Dedifferentiated amniotic fluid mesenchymal stem cell (primary cell): ENCODE results near the gene ELAVL1.
A peak's percentile ranks its signal among the peaks of the same experiment; 100 is the strongest.
"Not testable (repeated sequence)": the region's sequence is repeated elsewhere in the genome, so short reads cannot be mapped to it uniquely, and the experiment has no call there.

Experiments
- DNase-seq: peaks from one replicate; pipeline ENCODE4 v3.0.0-alpha.2; 2016; ENCODE audit errors: extremely low spot score

The ELAVL1 gene

DNA sequence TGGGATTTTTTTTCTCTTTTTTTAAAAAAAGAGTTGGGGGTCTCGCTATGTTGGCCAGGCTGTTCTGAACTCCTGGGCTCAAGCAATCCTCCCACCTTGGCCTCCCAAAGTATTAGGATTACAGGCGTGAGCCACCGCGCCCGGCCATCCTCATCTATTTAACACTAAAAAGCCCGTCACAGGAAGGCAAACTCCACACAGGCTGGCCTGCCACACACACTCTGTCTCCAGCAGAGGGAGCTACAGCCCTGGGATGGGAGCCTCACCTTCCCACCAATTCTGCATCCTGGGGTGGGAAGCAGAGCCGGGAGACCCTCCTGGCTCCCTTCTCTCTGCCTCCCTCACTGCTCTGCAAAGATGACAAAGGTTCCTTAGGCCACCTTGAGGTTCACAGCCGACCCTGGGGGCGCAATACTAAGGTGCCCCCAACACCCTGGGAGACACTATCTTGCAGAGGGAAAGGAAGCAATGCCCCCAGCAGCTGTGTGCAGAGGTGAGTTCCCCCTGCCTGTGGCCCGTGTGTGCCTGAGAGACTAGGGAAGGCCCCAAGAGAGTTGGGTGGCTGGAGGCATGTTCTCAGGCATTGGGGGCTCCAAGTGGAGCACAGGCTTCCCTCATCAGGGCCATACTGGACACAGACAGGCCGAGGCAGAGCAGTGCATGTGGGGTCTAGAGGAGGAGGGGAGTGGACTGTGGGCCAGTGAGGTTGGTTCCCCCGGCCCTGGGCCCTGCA lies 34.6 kb downstream of the ELAVL1 start:
- no peak for DNase-seq

DNA sequence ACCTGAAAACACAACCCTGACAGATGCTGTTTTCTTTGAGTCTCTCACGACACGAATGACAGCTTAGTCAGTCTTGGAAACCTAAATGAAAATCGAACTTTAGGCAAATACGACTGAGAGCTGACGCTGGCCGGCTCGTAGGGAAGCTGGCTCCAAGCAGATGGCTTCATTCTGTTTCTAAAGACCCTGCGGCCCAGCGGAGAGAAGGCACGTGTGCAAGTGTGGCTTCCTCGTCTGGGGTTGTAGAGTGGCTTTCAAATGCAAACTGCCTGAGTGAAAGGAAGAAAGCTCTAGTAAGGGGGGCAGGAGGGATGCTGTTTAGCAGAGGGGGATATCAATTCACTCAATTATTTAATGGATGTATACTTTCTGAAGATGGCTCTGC lies 35.9 kb downstream of the ELAVL1 start:
- DNase-seq = no peak

DNA sequence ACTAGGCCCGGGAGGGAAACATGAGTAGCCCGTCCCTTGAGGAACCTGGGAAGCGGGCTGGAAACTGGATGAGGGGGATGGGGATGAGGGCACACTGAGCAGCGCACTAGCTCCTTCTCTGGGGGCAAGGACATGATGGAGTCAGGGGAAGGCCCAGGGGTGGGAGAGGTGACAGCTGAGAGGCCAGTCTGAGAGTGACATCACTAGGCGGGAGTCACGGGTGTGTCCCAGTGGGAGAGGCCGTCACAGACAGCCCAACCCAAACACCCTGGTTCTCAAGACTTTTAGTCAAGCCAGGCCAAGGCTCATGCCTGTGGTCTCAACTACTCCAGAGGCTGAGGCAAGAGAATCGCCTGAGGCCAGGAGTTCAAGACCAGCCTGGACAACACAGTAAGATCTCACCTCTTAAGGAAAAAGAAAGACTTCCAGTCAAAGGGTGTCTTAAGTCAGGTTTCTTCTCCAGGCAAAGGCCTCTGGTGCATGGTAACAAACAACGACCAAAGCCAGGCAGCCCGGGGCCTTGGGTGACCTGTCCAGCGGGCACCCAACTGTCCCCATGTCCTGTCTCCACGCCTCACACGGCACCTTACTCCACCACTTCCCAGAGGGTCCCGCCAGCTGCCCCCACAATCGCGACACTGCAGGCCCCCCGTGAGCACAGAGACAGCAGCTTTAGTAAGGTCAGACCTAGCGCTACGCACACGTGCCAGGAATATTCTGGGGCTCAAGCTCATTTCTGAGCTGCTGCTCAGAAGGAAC lies 36.5 kb downstream of the ELAVL1 start:
- no peak for DNase-seq

DNA sequence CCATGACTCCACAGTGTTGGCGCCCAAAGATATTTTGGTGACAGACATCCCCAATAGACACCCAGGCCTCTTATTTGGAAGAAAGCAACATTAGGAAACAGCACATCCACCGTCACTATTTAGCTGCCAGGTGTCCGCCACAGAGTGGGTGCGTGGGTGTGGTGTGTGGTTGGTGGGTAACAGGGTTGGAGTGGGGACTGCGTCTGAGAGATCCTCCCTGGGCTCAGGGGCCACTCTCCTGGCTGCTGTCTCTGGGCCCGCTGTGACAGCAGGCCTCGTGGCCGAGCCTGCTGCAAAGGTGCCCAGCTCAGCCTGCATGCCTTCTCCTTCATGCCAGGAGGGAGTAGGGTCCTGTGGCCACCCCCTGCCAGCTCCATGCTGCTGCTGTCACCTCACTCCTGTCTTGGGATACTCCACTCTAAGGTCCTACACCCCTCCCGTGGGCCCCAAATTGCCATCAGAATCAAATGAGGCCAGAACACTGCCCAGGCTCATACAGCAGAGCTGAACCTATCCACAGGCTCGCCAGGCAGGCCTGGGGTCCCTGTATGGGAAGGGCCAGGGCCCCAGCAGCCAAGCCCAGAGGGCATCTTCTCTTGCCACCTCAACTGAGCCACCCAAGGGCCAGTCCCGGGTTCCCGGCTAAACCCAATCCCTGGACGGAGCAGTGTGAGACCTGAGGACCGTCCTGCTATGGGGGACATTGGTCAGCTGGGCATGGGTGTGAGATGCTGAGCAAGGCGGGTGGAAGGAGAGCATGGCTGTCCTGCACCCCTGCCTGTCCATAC lies 37.2 kb downstream of the ELAVL1 start:
- no peak for DNase-seq

DNA sequence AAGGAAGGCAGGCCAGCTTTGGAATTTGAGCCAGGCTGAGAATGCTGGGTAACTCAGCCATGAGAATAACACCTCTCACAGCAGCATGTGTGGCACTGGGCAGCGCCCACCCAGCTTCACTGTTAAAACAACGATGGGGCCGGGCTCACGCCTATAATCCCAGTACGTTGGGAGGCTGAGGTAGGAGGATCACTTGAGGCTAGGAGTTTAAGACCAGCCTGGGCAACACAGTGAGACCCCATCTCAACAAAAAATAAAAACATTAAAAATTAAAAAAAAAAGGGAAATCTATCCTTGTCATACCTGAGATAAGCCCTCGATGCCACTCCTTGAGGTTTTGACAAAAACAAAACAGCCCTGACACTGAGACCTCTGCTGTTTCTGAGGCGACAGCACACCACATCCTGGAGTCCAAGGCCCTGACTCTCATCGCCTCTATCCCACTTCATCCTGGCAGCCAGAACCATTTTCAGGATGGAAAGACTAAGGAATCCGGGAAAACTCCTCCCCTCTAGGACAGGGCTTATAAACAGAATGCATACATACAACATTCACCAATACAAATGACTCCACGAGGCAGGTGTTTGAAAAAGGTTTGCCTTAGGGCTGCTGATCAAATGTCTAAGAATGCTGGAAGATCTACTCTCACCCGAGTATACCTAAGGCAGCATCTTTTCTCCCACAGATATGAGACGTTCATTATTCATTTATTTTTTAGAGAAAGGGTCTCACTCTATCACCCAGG lies 39.3 kb downstream of the ELAVL1 start:
- DNase-seq = no peak

DNA sequence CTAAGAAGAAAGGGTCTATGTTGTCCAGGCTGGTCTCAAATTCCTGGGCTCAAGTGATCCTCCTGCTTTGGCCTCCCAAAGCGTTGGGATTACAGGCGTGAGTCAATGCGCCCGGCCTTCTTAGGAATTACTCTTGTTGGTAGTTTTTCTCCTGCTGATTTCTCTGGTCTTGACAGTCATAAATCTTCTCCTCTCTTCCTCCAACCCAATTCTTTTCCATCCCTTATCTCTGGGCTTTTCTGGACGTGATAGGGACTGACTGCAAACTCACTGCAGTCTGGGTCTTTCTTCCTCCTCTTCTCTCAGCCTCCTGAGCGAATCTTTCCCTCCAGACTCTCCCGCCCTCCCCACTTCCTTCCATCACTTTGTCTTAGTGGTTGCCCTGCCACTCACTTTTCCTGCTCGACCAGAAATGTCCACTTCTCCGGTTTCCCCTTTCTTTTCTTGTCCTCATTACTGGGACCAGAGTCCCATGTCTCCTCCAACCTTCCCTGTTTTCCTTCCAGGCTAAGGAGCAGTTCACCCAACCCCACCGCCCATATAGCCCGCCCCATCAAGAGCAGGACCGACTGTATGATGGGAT lies 40.1 kb downstream of the ELAVL1 start:
- no peak for DNase-seq

DNA sequence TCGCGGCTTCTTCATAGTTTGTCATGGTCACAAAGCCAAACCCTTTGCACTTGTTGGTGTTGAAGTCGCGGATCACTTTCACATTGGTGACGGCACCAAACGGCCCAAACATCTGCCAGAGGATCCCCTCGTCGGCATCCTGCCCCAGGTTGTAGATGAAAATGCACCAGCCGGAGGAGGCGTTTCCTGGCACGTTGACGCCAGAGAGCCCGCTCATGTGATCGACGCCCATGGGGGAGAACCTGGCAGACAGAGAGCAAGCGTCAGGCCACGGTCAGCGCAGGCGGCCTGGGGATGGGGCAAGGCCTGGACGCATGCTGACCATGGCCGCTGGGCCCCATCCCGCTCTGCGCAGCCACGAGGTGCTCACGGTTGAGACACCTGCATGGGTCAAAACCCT lies 41.9 kb downstream of the ELAVL1 start:
- no peak for DNase-seq

DNA sequence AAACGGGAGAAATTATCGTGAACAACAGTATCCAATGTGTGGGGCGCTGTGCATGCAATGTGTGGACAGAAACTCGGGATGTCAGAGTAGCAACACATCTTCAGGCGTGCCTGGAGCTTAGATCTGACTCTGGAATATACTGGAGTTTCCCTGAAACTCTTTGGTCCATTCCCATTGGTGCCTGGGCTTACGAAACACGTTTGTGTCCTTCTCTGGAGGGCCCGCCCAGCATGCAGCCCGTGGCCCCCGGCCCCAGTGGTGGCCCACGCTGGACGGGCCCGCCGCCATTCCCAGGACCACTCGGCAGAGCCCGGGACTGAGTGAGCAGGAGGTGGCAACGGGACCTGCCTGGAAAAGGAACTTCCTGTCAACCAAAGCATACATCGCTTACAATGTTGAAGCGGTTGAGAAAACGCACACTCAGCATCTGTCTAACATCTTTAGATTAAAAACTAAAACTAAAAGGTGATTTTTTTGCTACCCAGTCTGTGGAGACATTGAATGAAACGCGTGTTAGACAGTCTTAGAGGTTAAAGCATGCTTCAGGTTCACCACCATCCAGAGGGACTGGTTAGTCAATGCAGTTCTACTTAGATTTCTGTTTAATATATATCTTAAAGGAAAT lies 42.7 kb downstream of the ELAVL1 start:
- DNase-seq = no peak

DNA sequence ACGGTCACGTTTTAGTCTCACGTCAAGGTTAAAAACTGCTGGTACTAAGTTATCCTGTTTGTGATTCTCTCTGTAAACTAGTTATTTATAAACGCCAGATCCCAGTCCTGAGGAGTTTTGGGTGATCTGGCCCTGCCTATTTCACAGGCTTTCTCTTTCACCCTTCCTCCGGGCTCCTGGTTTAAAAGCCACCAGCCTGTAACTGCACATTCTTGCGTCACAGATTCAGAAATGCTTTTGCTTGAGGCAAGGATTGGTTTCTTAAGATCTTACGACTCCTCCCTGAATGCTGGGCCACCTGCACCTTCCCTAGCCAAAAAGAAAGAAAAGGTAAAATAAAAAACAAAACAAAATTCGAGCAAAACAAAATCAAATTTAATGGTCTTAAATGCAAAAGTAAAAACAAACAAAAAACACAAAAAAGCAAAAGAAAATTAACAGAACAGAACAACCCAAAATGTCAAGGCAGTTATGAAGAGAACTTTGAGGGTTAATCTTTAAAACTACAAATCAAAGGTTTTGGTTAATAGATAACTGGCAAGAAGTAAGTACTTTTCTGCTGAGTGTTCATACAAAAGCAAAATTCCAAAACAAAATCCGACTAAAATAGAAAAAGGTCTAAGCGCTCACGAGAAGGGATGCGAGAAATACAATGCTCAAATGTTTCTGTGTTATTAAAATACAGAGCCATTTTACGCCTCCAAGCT lies 43.4 kb downstream of the ELAVL1 start:
- no peak for DNase-seq

DNA sequence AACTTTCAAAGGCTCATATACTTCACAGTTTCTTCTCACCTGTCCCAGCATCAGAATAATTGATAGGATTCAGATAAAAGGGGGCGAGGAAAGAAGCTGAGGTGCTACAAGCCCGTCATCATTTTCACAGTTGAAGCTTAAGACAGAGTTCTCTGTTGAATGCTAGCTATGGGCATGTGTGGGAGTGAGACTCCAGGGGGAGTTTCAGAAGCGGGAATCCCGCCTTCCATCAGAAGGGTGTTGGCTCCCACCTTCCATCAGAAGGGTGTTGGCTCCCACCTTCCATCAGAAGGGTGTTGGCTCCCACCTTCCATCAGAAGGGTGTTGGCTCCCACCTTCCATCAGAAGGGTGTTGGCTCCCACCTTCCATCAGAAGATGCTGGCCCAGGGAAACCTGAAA lies 44.4 kb downstream of the ELAVL1 start:
- DNase-seq = not testable (repeated sequence)

DNA sequence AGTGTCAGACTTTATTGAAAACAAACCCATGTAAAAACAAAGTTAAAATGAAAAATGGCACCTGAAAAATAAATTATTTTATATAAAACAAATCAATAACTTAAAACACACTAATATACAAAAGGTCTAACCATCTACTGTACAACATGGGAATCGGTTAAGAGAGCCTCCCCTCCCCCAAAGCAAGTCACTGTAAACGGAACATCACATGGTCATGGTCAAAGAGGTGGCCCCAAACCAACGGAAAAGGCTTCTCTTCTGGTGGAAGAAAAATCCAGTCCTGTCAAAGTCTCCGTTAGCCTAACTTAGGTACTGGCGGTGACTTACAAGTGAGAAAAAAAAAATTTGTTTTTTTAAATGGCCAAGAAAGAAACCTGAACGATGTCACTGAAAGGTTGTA lies 46.2 kb downstream of the ELAVL1 start:
- no peak for DNase-seq

DNA sequence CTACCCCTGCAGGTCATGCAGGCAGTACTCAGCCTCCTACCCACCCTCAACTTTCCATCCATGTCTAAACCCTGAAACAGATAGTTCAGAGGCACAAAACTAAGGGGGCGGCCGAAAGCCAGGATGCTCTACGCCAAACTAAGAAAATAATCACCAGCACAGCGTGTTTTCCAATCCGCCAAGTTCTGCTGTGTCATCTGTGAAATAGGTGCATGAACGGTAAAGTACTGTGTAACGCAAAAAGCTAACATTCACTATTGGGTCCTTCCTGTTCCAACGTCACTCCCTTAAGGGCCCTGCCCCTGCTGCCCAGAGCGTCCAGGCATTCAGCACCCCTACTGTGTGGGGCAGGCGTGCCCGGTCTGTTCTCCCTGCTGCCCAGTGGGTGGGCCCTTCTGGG lies 49.7 kb downstream of the ELAVL1 start:
- no peak for DNase-seq

DNA sequence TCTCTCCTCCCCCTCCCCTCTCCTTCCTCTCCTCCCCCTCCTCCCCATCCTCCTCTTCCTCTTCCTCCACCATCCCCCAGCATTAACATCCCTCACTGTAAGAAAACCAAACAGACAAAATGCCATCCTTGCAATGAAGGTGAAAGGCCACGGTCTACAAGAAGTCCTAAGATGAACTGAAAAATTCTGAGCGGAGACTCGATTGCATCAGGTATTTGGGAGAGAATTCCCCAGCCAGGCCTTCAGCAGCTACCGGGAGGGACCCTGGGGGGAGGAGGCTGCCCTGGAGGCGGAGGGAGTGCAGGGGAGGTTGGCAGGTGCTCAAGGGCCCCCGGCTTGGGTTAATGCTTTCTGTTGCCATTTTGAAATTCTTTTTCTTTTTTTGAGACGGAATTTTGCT lies 51.9 kb downstream of the ELAVL1 start:
- DNase-seq = no peak

DNA sequence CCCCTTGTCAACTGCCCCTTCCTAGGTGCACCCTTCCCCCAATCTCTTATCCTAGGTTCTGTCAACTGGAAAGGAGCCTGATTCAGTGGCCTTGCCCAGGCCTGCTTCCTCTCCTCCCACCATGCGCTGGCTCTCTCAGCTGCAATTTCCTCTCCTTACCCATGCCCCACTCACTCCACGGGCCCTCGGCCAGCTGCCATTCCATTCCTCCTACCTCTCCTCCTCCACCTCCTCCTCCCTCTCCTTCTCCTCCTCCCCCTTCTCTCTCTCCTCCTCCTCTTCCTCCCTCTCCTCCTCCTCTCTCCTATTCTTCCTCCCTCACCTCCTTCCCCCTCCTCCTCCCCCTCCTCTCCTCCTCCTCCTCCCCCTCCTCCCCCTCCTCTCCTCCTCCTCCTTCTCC lies 52.4 kb downstream of the ELAVL1 start:
- DNase-seq = no peak

DNA sequence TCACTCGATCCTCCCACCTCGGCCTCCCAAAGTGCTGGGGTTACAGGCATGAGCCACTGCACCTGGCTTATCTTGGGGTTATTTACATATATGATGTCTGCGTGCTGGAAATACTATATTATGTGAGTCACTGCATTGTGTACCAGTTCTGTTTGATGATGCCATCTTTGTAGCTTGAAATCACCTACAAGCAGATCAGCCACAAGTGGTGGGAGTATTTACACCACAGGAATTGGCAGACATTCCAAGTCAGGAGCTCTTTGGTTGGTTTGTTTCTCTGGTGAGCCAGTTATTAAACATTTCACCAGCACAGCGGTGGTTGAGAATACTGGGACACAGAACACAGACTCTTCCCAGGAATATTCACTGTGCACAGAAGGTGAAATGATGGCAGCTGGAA lies 57.5 kb downstream of the ELAVL1 start:
- no peak for DNase-seq

DNA sequence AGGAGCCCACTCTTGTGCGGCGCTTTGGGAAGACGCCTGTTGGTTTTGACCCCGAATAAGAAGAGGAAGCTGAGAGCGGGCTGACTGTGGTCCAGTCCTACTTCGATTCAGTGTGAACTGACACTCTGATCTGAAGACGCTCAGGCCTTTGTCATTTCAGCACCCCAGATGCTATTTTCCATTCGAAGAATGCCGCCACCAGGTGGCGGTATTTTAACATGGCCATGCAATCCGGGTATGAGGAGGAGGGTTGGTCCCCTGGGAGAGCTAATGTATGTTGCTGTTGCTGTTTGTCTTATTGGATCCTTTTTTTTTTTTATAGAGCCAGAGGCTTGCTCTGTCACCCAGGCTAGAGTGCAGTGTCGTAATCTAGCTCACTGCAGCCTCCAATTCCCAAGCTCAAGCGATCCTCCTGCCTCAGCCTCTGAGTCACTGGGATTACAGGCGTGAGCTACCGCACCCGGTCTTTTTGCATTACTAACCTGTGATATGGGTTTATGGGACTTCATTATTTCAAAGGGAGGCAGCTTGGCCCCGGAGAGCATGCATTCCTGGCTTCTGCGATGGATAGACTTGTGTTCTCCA lies 61.2 kb downstream of the ELAVL1 start:
- peak; percentile 95 for DNase-seq

DNA sequence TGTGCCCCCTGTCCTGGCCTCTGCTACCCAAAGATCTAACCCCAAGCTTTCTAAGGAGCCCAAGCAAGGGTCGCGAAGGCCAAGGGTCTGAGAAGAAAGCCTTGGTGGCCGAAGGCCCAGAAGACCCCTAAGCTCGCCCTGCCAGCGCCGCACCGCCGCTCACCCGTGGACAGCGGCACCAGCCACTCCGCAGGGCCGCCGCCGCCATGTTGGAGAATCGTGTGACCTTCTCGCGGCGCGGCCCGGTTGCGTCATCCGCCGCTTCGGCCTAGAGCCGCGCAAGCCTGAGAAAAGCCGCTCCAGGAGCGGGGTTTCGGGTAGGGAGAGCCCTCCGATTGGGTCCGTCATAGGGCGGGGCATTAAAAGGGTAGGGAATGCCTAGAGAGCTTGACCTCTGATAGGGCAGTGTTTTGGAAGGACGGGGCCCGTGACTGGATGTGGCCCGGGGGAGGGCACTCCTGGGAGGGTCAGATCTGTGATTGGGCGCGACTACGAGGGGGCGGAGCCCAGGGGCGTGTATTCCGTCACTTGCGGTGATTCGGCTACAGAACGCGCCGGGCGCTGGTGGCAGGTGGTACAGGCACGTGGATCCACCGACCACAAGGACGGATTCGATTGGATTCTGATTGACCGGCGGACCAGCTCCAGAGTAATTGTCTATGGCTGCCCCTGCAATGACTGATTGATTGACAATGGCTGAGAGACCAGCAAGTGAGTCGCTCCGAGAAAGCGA lies 61.8 kb downstream of the ELAVL1 start, which contains the start of gene TIMM44:
TSS of gene TIMM44 (minus strand) at position 223 of the 733 bp plus-strand sequence. CDS start at position 208, 15 bp downstream.
- peak; percentile 99 for DNase-seq

DNA sequence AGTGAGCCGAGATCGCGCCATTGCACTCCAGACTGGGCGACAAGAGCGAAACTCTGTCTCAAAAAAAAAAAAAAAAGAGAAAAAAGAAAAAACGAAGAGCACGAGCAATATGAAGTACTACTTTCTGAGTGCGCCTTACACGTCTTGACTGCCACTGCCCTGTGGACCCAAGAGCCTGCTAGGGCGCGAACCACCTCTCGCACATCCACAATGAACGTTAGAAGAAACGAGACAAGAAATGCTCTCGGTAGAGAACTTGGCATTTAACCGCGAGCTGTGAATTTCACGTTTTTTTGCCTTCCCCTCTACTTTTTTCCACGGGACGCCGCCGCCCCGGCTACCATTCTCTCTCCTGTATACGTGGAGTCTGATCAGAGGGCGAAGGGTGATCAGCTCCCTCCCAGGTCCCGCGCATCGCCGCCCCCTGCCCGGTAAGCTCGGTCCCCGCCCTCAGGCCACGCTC lies 62.4 kb downstream of the ELAVL1 start:
- DNase-seq = no peak
